Activated CD4-positive, alpha-beta T cell treated with anti-CD3 and anti-CD28 coated beads for 36 hours (primary cell): ENCODE measurements around the gene NPDC1. TPM values are rescaled to one million over a fixed set of nuclear protein-coding genes. Genes with fewer than 3 reads are reported as not detected.

Source experiments
- ATAC-seq: fragments of 200-7000 bp; cut with Tn5 transposase; one replicate; pipeline ENCODE4 v1.10.0; 2021; ENCODE audit warnings: mild to moderate bottlenecking, moderate library complexity
- CTCF ChIA-PET: fragments of 350-600 bp; sonication (Branson Sonifier 250); formaldehyde crosslinking; loops from one replicate; lab custom pipeline; 2021; ENCODE audit warnings: antibody characterized with exemption; lab: Charles Lee
- POLR2A ChIA-PET: fragments of 350-600 bp; sonication (Branson Sonifier 250); formaldehyde crosslinking; loops from one replicate; lab custom pipeline; 2021; ENCODE audit warnings: antibody characterized with exemption, inconsistent platforms; lab: Charles Lee
- DNase-seq: peaks from one replicate; pipeline ENCODE4 v3.0.0-alpha.2; 2020
- H3K27ac Mint-ChIP-seq: one replicate; pipeline ENCODE4 v1.8.0; 2021; ENCODE audit warnings: mixed read lengths
- H3K27me3 Mint-ChIP-seq: one replicate; pipeline ENCODE4 v1.8.0; 2021; ENCODE audit warnings: mixed read lengths
- H3K36me3 Mint-ChIP-seq: one replicate; pipeline ENCODE4 v1.8.0; 2021; ENCODE audit warnings: low read depth, mixed read lengths
- H3K4me1 Mint-ChIP-seq: one replicate; pipeline ENCODE4 v1.8.0; 2021; ENCODE audit warnings: mixed read lengths
- H3K4me3 Mint-ChIP-seq: one replicate; pipeline ENCODE4 v1.8.0; 2021; ENCODE audit warnings: mild to moderate bottlenecking, moderate library complexity, mixed read lengths
- H3K9me3 Mint-ChIP-seq: one replicate; pipeline ENCODE4 v1.8.0; 2021; ENCODE audit warnings: low read depth, mixed read lengths
- intact Hi-C, 2 experiments: fragments of 100-400 bp; cut with DNase I in 1 of 2; cut with micrococcal nuclease in 1 of 2; formaldehyde crosslinking; loops; one replicate each; pipeline versions ENCODE4 v1.14.2 to v1.15.1; 2022 to 2024; cut with DNase I, micrococcal nuclease
- total RNA-seq, 2 experiments: library from RNA; stranded (reverse); gene quantifications; one replicate each; pipeline ENCODE4 v1.2.3, GENCODE V29; 2021

Gene NPDC1
- total RNA-seq, 2 experiments from 2014 or later, result 21.0 to 23.1 TPM

DNA sequence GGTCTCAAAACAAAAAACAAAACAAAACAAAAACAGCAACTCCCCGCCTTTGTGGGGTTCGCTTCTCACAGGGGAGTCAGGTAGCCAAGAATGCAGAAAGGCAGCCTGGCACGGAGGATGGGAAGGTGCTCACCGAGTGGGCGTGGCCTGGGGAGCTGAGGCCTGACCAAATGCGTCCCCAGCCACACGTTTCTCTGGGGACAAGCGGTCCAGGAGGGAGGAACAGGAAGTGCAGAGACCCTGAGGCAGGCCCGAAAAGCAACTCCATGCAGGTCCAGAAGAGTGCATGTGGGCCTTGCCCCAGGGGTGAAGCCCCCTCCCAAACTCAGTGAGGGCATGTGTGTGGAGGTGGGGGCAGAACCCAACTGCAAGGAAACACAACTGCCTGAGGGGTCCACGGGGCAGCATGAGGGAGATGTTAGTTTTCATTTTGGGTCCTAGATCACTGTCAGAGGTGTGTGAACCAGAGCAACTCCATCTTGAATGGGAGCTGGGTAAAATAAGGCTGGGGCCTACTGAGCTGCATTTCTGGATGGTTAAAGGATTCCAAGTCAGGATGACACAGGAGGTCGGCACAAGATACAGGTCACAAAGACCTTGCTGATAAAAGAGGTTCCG, 28.8 kb upstream of the NPDC1 start:
- ATAC-seq, result no peak
- CTCF ChIA-PET, result interaction anchor here (0.5 to 0.9 kb wide), 2 partner anchors 28 to 39 kb away, joined by 3 read pairs; no protein-coding TSS in a partner anchor
- Mint-ChIP-seq H3K9me3 (no peaks in the 10 kb centered on the region), H3K27ac (no peak overlapping the region), H3K36me3 (peaks cover 1% of the 10 kb centered on the region), H3K4me3 (no peak overlapping the region), H3K4me1 (peaks cover 5% of the 10 kb centered on the region), H3K27me3 (no peaks in the 10 kb centered on the region)
- POLR2A ChIA-PET, result no interaction called here
- intact Hi-C loops, result no loop called here
- no peak for DNase-seq

DNA sequence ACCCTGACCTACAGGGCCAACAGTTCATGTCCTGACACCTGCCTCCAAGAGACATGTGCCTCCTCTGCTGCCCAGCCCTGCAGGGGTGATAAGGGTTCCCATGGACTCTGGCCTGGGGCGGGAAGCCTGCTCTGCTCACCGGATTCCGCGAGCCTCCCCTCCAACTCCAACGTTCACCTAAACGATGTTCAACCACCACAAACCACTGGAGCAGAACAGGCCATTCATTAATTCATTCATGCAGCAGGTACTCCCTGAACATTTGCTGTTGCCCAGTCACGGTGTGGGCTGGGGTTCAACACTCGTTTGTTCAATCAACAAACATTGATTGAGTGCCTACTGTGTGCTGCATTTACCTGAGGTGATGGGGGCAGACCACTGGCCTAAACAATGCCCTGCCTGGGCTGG, 28.0 kb upstream of the NPDC1 start:
- Mint-ChIP-seq H3K27ac (no peak overlapping the region), H3K36me3 (no peaks in the 10 kb centered on the region), H3K4me3 (no peak overlapping the region), H3K4me1 (peaks cover 5% of the 10 kb centered on the region), H3K27me3 (no peaks in the 10 kb centered on the region), H3K9me3 (no peaks in the 10 kb centered on the region)
- ATAC-seq (no peak), DNase-seq (no peak)
- ChIA-PET POLR2A (interaction anchor here (0.6 kb wide), 1 partner anchor 12 kb away, joined by 6 read pairs; no protein-coding TSS in a partner anchor), CTCF (no interaction called here)
- intact Hi-C loops, result no loop called here

DNA sequence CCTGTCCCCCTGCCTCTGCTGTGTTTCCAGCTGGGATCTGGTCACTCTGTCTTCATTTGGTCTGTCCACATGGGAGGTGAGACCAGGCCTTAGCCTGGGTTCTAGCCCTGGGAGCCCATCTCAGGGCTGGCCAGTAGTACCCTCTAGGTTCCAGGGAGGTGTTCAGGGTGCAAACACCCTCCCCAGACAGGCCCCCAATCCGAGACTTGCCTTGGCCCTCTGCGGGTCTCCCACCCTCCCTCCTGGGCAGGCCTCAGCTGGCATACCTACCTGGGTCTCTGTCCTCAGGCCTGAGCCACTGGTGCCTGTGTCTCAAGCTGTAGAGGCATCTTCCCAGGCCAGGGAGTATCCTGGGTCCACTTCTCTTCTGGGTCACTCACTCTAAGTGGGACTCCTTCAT, 25.3 kb upstream of the NPDC1 start:
- H3K4me1 Mint-ChIP-seq, result peaks cover 9% of the 10 kb centered on the region
- ChIA-PET CTCF (interaction anchor here (0.7 to 4.8 kb wide), 10 partner anchors 10 to 343 kb away, joined by 3 to 32 read pairs (median 4); partner anchors contain the start of genes MAN1B1, NPDC1 and SSNA1), POLR2A (interaction anchor here (0.5 to 1.6 kb wide), 3 partner anchors 14 to 24 kb away, joined by 3 to 4 read pairs (median 3); partner anchors contain the start of gene MAN1B1)
- peak overlapping the region; percentile 71 for H3K27ac Mint-ChIP-seq
- H3K27me3 Mint-ChIP-seq, result no peaks in the 10 kb centered on the region
- no peak for ATAC-seq
- intact Hi-C loops, result loop anchor here in 1 of 2 experiments (2.0 kb wide), 1 partner anchor 14 kb away; no protein-coding TSS in a partner anchor
- peak overlapping the region; percentile 71 for H3K4me3 Mint-ChIP-seq
- no peaks in the 10 kb centered on the region for H3K36me3 Mint-ChIP-seq
- H3K9me3 Mint-ChIP-seq, result no peaks in the 10 kb centered on the region
- no peak for DNase-seq

DNA sequence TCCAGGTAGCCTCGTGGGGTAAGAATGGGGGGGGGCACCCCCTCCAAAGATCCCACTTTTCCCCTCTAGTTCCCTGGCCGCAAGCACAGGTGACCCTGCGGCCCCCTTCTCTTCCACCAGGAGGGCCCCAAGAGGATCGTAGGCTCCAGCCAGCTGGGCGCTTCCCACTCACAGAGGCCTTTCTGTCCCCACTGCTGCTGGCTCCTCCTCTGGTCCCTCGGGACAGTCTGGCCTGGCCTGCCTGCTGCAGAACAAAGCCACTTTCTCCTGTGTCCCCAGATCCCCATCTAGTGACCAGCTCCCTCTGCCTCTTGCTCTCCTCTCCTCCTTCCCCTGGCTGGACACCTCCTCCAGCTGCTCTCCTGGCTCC, 24.9 kb upstream of the NPDC1 start:
- peaks cover 9% of the 10 kb centered on the region for H3K4me1 Mint-ChIP-seq
- ChIA-PET POLR2A (interaction anchor here (0.5 to 1.6 kb wide), 3 partner anchors 14 to 25 kb away, joined by 3 to 11 read pairs (median 4); partner anchors contain the start of gene MAN1B1), CTCF (interaction anchor here (0.6 to 4.8 kb wide), 14 partner anchors 10 to 342 kb away, joined by 3 to 32 read pairs (median 4); partner anchors contain the start of genes AJM1, NPDC1 and SSNA1)
- intact Hi-C loops, result loop anchor here (1.0 to 2.0 kb wide), 7 partner anchors 14 to 280 kb away; partner anchors contain the start of genes ABCA2 (in 1 of the 2), MAN1B1 (in 1 of the 2), NPDC1 (in 1 of the 2) and TMEM141 (in 1 of the 2)
- ATAC-seq (no peak), DNase-seq (no peak)
- no peaks in the 10 kb centered on the region for H3K36me3 Mint-ChIP-seq
- H3K9me3 Mint-ChIP-seq, result no peaks in the 10 kb centered on the region
- no peaks in the 10 kb centered on the region for H3K27me3 Mint-ChIP-seq
- H3K4me3 Mint-ChIP-seq, result peak overlapping the region; percentile 71
- peak overlapping the region; percentile 71 for H3K27ac Mint-ChIP-seq

DNA sequence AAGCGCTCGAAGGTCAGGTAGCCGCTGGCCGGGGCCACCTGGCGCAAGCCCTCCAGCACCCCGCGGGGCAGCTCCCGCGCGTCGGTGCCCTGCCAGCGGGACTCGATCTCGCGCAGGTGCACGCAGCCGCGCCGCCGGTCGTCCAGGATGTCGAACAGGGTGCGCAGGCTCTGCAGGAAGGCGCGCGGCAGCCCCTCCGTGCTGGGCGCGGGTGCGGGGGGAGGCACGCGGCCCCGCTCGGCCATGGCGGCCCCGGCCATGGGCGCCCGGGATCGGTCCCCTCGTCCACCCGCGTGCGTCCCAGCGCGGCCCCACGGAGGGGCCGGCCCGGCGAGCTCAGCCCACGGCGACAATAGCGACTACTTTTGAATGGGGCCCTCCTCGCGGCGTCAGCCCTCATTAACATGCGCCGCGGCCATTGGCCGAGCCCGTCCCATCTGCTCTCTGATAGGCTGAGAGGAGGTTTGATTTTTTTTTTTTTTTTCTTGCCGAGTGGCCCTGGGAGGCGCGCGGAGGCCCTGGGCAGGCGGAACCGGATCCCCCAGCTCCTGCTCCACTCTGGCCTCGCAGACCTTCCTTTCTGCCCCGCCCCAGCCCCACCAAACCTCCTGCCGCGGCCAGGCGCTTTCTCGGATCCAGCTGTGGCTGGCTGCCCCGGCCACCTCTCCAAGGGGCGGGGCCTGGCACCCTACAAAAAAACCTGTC, 24.4 kb upstream of the NPDC1 start, which contains the start of gene SAPCD2:
Gene SAPCD2, minus strand, starts transcription at position 357 of the 705 bp plus-strand sequence. Its CDS starts 97 bp downstream, at position 260.
- Mint-ChIP-seq H3K4me1 (peaks cover 9% of the 10 kb centered on the region), H3K36me3 (no peaks in the 10 kb centered on the region), H3K27ac (peak within 1 kb of the TSS; percentile 71), H3K9me3 (no peaks in the 10 kb centered on the region), H3K27me3 (no peaks in the 10 kb centered on the region), H3K4me3 (peak within 1 kb of the TSS; percentile 71)
- intact Hi-C loops, result loop anchor here (1.0 to 2.0 kb wide), 7 partner anchors 14 to 279 kb away; partner anchors contain the start of genes ABCA2 (in 1 of the 2), MAN1B1 (in 1 of the 2), NPDC1 (in 1 of the 2) and TMEM141 (in 1 of the 2)
- CTCF ChIA-PET, result interaction anchor here (0.6 to 4.8 kb wide), 15 partner anchors 10 to 603 kb away, joined by 3 to 32 read pairs (median 4); partner anchors contain the start of genes AJM1 and NPDC1
- POLR2A ChIA-PET, result interaction anchor here (0.5 to 1.6 kb wide), 4 partner anchors 15 to 117 kb away, joined by 3 to 11 read pairs (median 4); partner anchors contain the start of gene MAN1B1
- ATAC-seq (peak; percentile 91), DNase-seq (peak; percentile 92)

DNA sequence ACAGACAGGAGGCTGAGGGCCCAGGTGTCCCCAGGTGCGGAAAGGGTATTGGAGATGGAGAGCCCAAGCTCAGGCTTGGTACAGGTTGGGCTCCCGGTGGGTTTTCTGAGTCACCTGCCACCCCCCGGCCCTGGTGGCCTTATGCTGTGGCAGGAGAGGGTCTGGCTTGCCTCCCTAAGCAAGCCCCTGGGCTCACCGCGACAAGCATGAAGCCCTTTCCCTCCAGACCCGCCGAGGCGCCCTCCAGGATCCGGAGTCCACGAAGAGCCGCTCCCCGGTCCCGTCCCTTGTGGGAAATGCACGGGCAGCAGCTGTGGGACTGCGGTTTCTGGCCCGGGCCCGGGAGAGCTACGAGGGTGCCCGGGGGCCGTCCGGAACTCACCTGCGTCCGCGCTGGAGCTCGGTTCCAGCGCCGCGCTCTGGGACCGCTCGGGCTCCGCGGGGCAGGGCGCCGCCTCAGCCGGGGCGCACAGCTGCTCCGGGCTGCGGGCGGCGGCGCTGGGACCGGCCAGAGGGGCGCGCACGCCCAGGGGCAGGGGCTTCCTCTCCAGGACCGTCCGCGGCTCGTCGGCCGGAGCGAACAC, 23.6 kb upstream of the NPDC1 start:
- peak; percentile 36 for DNase-seq
- Mint-ChIP-seq H3K36me3 (no peaks in the 10 kb centered on the region), H3K4me1 (peaks cover 9% of the 10 kb centered on the region), H3K4me3 (peak overlapping the region; percentile 51), H3K27me3 (no peaks in the 10 kb centered on the region), H3K27ac (no peak overlapping the region), H3K9me3 (no peaks in the 10 kb centered on the region)
- intact Hi-C loops, result loop anchor here (1.0 to 10.0 kb wide), 9 partner anchors 15 to 285 kb away; partner anchors contain the start of genes ABCA2 (in 2 of the 2), MAN1B1 (in 1 of the 2), NPDC1 (in 1 of the 2) and TMEM141 (in 1 of the 2)
- CTCF ChIA-PET, result interaction anchor here (0.6 to 4.8 kb wide), 15 partner anchors 9 to 1512 kb away, joined by 3 to 32 read pairs (median 4); partner anchors contain the start of gene NPDC1
- POLR2A ChIA-PET, result interaction anchor here (1.6 kb wide), 1 partner anchor 17 kb away, joined by 11 read pairs; the partner anchor contains the start of gene MAN1B1
- ATAC-seq, result no peak

DNA sequence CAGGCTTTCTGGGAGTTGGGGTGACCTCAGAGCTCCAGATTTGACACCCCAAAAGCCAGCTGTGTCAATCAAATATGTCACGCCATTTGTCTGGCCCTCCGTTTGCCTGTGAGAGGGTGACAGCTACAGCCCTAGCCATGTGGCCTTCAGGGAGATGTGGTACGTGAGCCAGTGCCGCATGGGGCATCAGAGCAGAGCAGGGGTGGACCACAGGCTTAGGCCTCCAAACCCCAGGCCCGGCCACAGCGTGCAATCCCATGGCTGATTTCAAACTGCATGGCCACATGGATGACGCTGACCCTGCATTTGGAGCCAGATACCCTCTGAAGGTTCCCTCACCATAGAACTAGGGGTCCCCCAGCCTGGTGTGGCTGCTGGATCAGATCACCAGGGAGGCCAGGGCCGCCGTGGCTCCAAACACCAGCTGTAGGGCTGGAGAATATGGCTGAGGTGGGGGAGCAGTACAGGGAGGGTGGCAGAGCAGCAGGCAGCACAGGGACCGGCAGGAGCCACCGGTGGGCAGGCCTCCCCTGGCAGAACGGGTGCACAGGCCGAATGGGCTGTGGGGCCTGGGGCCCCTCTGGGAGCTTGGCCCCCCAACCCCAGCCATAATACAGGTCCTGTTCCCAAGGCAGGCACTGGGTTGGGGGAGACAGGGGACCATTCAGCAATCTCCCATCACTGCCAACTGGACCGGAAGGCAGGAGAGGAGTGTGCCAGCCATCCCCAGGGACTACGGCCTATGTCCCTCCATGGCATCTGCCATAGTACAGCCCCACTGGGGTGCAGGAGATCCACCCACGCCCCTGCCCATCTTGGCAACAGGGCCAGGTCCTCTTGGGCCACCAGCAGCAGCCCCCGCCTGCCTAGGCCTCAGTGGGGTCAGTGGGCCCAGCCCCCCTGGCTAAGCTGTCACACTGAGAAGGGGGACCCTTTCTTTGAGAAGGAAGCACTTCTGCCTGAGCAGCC, 22.8 kb upstream of the NPDC1 start:
- no peak for DNase-seq
- CTCF ChIA-PET, result interaction anchor here (0.6 to 4.8 kb wide), 23 partner anchors 8 to 1512 kb away, joined by 3 to 43 read pairs (median 5); partner anchors contain the start of genes MAN1B1, NPDC1 and UAP1L1
- ATAC-seq, result no peak
- H3K4me3 Mint-ChIP-seq, result peak overlapping the region; percentile 51
- H3K27ac Mint-ChIP-seq, result no peak overlapping the region
- H3K9me3 Mint-ChIP-seq, result no peaks in the 10 kb centered on the region
- POLR2A ChIA-PET, result interaction anchor here (1.6 to 1.7 kb wide), 2 partner anchors 18 to 27 kb away, joined by 5 to 11 read pairs; partner anchors contain the start of gene MAN1B1
- intact Hi-C loops, result loop anchor here in 1 of 2 experiments (5.0 to 10.0 kb wide), 2 partner anchors 42 to 284 kb away; partner anchors contain the start of gene ABCA2
- H3K4me1 Mint-ChIP-seq, result peaks cover 9% of the 10 kb centered on the region
- H3K27me3 Mint-ChIP-seq, result no peaks in the 10 kb centered on the region
- H3K36me3 Mint-ChIP-seq, result peaks cover 2% of the 10 kb centered on the region

DNA sequence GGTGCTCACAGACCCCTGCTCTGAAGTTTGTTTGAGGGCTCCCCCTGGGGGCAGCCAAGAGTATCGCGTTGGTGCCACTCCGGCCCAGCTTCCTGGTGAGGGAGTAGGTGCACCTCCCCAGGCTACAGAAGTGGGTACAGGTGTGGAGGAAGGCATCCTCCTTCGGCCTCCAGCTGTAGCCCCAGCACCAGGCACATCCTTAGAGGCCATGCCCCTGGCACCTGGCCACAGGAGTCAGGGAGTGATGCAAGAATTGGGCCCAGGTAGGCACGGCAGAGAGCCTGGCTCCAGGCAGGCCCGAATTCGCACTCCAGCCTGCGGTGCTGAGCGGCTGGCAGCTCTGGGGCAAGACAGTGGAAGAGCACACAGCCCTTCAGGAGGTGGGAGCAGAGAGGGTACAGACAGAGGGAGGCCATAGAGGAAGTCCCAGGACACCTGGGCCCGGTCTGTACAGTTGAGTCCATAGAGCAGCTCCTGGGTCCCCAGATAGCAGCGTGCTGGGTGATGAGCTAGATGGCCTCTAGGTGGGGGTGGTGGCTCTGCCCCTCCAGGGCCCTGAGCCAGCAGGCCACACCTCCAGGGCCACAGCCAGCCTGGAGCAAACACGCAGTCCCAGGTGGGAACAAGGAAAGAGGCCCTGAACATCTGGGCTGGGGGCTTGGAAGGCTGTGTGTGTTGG, 22.0 kb upstream of the NPDC1 start:
- Mint-ChIP-seq H3K27ac (peak overlapping the region; percentile 55), H3K4me3 (peak overlapping the region; percentile 28), H3K36me3 (peaks cover 2% of the 10 kb centered on the region), H3K9me3 (no peaks in the 10 kb centered on the region), H3K4me1 (peaks cover 9% of the 10 kb centered on the region), H3K27me3 (no peaks in the 10 kb centered on the region)
- ATAC-seq (peak; percentile 71), DNase-seq (peak; percentile 92)
- intact Hi-C loops, result loop anchor here (1.0 to 10.0 kb wide), 4 partner anchors 19 to 283 kb away; partner anchors contain the start of gene ABCA2 (in 1 of the 2)
- ChIA-PET POLR2A (interaction anchor here (0.6 to 1.7 kb wide), 3 partner anchors 28 to 1145 kb away, joined by 3 to 5 read pairs (median 4); no protein-coding TSS in a partner anchor), CTCF (interaction anchor here (0.6 to 4.8 kb wide), 22 partner anchors 8 to 290 kb away, joined by 3 to 43 read pairs (median 6); partner anchors contain the start of genes MAN1B1, NPDC1 and UAP1L1)
